GM19397 (cell line): ENCODE data around the gene POLR2E.

ENCODE experiments used
- ATAC-seq: cut with Tn5 transposase; IDR thresholded peaks from one replicate; pipeline ENCODE4 v1.9.1; 2021; ENCODE audit warnings: mild to moderate bottlenecking, moderate library complexity; ENCODE audit not compliant: unreplicated experiment

POLR2E gene

DNA sequence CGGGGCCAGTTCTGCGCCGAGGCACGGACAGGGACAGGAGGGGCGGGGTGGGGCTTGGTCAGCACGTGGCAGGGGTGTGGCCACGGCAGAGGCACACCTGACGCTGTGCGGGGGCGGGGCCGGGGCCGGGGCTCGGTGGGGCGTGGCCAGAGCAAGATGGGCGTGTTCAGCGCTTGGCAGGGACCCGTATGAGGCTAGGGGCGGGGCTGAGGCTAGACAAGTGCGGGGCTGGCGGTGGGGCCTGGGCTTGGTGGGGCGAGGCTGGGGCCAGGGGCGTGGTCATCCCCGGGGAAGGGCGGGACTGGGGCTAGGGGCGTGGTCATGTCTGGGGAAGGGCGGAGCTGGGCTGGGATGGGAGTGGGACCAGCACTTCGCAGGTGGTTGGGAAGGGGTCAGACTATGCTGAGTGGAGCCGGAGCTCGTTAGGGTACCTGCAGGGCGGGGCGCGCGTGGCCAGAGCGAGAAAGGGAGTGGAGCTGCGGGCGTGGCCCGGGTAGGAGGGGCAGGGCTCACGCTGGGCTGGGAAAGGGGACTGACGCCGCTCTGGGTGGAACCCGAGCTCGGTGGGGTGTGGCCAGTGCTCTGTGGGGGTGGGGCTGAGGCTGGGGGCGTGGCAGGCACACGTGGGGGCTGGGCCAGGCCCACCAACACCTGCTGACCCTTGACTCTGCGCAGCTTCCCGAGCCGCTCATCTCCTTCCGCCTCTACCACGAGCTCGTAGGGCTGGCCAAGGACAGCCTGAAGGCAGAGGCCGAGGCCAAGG, 12.8 kb downstream of the POLR2E start:
- ATAC-seq: no peak

DNA sequence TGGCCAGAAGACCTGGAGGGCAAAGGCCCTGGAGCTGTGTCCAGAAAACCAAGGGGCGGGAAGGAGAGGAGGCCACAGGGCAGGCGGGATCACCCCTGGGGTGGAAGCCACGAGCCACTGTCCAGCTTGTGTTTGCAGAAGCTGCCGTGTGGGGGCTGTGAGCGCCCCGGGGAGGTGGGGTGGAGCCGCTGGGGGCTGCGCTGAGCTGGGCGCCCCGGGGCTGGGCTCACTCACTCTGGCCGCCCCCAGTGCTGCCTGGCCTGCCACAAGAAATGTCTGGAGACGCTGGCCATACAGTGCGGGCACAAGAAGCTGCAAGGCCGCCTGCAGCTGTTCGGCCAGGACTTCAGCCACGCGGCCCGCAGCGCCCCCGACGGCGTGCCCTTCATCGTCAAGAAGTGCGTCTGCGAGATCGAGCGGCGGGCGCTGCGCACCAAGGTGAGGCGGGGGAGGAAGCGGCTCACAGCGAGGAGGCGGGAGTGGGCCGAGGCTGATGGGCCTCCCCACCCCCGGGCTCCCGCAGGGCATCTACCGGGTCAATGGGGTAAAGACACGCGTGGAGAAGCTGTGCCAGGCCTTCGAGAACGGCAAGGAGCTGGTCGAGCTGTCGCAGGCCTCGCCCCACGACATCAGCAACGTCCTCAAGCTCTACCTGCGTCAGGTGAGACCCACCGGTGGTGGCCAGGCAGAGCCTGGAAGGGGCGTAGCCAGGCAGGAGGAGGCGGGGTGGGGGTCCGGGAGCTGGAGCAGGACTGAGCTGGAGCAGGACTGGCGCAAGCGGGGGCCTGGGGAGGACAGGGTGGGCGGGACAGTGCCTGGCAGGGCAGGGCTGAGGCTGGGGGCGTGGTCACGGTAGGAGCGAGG, 13.6 kb downstream of the POLR2E start:
- no peak for ATAC-seq

- no peak for ATAC-seq
These were observed 14.6 kb downstream of the POLR2E start for GRCh38 chr19:1080360-1081161.

- no peak for ATAC-seq
These were observed 15.5 kb downstream of the POLR2E start for GRCh38 chr19:1079566-1080111.

DNA sequence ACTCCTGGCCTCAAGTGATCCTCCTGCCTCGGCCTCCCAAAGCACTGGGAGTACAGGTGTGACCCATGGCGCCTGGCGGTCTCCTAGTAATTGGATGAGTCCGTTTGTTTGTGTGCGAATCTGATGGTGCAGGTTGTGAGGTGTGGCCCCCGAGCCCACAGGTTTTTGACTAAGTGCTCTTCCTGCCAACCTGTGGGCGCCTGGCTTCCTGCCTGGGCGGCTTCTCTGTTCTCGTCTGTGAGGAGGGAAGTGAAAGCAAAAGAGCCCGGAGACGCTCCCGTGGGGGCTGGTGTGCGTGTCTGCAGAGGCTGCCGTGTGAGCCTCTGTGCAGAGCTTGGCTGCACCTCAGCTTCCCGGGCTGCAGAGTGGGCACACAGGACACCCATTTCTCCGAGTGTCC, 18.2 kb downstream of the POLR2E start:
- peak; percentile 49 for ATAC-seq

DNA sequence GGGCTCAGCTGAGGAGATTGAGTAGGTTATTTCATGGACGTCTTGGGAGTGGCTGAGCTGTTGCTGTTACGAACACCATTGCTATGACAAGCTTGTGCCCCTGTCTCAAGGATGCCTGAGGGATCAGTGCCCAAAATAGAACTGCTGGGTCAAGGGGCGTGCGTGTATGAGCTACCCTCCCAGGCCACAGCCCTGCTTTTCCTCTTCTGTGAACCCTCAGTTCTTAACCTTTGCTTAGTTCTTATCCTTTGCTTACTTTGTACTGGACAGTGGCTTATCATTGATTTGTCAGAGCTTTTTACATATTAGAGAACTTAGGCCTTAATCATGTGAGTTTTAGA, 19.2 kb downstream of the POLR2E start:
- ATAC-seq: no peak

DNA sequence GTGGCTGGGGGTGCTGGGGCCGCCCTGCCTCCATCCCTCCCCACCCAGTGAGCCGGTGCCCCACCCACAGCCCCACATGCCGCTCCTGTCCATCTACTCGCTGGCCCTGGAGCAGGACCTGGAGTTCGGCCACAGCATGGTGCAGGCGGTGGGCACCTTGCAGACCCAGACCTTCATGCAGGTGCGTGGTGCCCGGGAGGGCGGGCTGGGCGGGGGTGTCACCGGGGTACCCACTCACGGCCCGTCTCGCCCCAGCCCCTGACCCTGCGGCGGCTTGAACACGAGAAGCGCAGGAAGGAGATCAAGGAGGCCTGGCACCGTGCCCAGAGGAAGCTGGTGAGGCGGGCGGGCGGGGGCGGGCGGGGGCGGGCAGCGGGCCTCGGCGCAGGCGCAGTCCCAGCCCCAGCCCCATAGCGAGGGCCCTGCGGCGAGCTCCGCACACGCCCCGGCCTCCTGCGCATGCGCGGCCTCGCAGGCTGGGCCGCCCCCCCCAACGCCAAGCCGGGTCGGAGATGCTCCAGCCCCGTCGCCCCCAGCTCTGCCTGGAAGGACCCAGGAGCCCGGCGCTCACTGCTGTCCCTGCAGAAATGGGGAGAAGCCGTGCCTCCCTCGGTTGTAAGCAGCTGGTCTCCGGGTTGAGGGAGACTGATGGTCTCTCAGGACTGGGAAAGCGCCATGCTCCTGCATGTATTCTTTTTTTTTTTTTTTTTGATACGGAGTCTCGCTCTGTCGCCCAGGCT, 20.5 kb downstream of the POLR2E start:
- ATAC-seq: peak; percentile 44

- no peak for ATAC-seq
These were observed 21.1 kb downstream of the POLR2E start for GRCh38 chr19:1073956-1074517.

DNA sequence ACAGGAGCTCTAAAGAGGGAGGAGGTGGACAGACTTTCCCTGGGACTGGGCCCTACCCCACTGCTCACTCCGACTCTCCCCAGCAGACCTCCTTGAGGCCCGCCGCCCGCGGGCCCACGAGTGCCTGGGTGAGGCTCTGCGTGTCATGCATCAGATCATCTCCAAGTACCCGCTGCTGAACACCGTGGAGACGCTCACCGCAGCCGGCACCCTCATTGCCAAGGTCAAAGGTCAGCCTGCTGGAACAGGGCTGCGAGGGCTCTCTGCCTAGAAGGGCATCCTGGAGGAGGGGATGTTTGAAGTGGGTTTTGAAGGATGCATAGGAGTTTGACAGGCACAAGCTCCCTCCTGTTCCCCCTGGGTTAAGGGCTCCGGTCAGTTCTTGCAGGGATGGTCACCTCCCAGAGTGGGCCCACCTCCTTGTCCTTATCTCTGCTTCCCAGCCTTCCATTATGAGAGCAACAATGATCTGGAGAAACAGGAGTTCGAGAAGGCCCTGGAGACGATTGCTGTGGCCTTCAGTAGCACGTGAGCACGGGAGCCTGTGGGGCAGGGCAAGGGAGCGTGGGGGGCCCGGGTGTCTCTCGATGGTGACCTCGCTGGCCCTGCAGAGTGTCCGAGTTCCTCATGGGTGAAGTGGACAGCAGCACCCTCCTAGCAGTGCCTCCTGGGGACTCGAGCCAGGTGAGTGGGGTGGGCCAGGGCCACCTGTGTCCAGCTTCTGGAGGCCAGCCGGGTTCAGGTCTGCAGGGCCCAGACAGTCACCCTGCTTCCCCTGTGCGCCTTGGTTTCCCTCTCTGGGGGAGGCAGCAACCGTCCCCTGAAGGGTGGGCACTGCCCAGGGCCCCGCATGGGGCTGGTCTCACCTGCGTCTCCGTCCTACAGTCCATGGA, 21.9 kb downstream of the POLR2E start:
- ATAC-seq: no peak

DNA sequence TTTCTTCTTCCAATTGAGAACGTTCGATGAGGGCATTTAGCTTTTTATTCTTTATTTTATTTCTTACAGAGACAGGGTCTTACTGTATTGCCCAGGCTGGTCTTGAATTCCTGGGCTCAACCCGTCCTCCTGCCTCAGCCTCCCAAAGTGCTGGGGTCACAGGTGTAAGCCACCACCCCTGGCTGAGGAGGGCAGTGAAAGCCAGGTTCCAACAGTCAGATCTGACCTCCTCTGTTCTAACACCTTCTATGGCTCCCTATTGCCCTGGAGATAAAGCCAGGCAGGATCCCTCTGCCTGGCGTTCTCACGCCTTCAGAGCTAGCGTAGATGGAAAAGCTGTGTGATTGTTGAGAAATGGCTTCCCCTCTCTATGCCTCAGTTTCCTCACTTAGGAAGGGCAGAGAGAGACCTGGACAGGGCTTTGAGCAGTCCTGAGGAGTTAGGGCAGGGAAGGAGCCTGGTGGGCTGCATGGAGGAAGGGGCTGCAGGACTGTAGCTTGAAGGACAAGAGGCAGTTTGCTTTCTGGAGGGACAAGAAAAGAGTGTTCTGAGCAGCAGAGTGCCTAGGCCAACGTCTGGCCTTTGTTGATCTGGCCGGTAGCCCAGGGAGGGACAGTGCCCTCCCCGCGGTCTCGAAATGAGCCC, 22.7 kb downstream of the POLR2E start:
- no peak for ATAC-seq

- ATAC-seq: no peak
These were observed 24.0 kb downstream of the POLR2E start for GRCh38 chr19:1070931-1071791.

- no peak for ATAC-seq
These were observed 24.6 kb downstream of the POLR2E start for GRCh38 chr19:1070576-1070930.

GRCh38 chr19:1069009-1069779, 26.0 kb downstream of the POLR2E start:
- no peak for ATAC-seq

DNA sequence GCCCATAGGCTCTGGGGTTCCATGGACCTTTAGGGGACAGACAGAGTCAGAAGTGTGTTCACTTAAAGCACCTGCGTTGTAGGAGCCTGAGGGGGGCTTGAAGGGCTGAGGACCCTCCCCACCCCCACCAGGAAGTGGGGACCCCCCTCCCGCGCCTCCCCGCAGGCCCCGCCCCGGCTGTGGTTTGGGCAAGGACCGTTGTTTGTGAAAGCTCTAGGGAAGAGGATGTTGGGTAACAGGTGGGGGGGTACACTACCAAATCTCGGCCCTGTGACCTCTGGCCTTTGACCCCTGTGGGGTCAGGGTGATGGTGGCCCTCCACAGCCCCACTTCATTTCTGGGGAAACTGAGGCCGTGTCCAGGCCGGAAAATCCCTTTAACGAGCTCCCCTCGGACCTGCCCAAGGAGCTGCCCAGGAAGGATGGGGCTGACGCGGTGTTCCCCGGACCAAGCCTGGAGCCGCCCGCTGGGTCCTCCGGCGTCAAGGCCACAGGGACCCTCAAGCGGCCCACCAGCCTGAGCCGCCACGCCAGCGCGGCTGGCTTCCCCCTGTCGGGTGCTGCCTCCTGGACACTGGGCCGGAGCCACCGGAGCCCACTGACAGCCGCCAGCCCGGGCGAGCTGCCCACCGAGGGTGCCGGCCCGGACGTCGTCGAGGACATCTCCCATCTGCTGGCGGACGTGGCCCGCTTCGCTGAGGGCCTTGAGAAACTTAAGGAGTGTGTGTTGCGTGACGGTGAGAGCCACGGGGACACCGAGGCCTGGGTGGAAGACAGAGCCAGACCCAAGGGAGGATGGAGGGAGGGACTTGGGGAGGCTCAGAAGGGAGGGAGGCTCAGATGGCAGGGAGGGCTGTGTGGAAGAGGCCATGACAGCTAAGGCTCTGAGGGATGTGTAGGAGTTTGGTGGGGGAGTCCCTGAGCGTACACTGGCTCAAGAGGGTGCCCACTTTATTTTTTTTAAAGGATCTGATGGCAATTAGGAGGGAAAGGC, 26.9 kb downstream of the POLR2E start:
- ATAC-seq: no peak

GRCh38 chr19:1067341-1067957, 27.7 kb downstream of the POLR2E start:
- ATAC-seq: no peak
